Adipose tissue (tissue), 3 donors: ENCODE measurements around the gene XBP1. TPM values are rescaled to one million over a fixed set of nuclear protein-coding genes. Genes with fewer than 3 reads are reported as not detected.

Experiments used
- H3K27ac ChIP-seq: one replicate; pipeline ENCODE4 v1.5.1; 2013; ENCODE audit warnings: low read depth, low read length
- WGBS, 3 donors: extraction: QIAGEN DNeasy Blood & Tissue Kit; methylation state at CpG; one replicate each; pipeline ENCODE4 v1.1.7; 2013; 5-methylcytosine and 5-hydroxymethylcytosine counted together
- polyA plus RNA-seq, 3 donors: library from polyadenylated mRNA; stranded (reverse); fragments of 200-250 nt; gene quantifications; one replicate each; pipeline ENCODE4 v1.2.3, GENCODE V29; 2013
- donor health status: healthy with polysubstance abuse.
- donor health status: Bipolar disorder and iron deficiency.
- donor health status: healthy.

The XBP1 gene
- polyA plus RNA-seq, 3 donors: 79.1 to 733 (median 151) TPM

DNA sequence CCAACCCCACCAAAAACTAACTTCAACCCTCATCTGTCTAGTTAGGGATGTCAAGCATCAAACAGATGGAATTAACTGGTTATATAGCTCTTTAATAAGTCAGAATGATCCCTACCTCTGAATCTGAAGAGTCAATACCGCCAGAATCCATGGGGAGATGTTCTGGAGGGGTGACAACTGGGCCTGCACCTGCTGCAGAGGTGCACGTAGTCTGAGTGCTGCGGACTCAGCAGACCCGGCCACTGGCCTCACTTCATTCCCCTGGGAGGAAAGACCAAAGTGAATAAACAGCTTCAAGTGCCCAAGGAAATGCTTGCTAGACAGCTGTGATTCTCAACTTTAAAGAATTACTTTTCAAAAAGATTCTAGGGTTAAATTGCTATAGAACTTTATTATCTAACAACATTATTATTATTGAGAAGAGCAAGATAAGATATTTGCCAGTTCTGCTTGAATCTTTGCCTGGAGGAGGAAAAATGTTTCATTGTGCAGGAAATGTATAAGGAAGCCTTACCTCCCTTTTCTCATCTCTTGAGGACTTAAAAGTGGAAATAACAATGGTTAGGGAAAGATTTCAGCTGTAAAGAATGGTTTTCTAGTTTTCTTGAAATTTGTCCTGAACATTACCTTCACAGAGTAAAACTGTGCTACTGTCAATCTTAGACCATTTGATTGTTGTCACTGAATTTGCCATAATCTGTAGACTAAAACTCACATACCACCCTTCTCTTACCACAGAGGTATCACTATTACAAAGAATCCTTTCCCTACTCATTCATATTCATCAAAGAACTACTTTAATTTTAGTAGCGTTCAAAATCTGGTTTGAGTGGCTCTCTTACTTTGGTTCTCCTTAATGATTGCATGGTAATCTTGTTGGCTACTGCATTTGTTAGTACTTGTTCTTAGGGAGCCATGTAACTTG is 4.2 kb downstream of the XBP1 start:
- H3K27ac ChIP-seq: no peak overlapping the region
- 31 to 70% (median 65%) methylated on average over 5 of the region's 5 CpGs for WGBS, 3 donors

DNA sequence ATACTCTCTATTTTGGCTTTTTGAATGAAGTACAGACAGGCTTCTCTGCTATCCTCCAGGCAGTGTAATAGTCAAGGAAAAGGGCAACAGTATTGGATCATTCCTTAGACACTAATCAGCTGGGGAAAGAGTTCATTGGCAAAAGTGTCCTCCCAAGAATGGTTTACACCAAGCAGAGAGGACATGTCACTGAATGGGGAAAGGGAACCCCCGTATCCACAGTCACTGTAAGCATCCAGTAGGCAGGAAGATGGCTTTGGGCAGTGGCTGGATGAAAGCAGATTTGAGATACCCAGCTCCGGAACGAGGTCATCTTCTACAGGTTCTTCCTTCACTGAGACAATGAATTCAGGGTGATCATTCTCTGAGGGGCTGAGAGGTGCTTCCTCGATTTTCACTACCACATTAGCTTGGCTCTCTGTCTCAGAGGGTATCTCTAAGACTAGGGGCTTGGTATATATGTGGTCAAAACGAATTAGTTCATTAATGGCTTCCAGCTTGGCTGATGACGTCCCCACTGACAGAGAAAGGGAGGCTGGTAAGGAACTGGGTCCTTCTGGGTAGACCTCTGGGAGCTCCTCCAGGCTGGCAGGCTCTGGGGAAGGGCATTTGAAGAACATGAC is 5.2 kb downstream of the XBP1 start:
- no peak overlapping the region for H3K27ac ChIP-seq
- WGBS, 3 donors: 39 to 67% (median 66%) methylated on average over 6 of the region's 6 CpGs

DNA sequence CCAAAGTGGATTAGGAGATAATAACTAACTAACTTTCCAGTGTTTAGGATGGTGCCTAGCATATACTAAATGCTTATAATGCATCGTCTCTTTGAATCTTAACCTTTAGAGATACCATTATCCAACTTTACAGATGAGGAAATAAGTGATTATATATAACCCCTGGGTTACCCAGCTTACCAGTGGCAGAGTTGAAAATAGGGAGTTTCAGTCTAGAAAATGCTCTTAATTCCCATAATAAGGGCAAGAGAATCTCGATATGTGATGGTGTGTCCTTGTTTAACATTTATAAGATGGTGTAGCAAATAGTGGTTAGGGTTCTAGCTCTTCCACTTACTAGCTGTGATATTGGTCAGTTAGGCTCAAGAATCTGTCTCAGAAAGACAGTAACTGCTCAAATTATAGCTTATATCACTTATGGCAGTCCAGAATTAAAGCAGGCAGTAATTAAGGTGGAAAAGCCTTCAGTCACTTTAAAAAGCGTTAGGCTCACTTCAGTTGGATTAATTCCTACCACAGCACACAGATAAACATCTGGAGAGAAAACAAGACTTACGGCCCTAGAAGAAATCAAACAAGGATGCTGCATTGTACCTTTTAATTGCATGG is 6.3 kb downstream of the XBP1 start:
- H3K27ac ChIP-seq: no peak overlapping the region
- WGBS, 3 donors: 43 to 82% (median 77%) methylated on average over 4 of the region's 4 CpGs

DNA sequence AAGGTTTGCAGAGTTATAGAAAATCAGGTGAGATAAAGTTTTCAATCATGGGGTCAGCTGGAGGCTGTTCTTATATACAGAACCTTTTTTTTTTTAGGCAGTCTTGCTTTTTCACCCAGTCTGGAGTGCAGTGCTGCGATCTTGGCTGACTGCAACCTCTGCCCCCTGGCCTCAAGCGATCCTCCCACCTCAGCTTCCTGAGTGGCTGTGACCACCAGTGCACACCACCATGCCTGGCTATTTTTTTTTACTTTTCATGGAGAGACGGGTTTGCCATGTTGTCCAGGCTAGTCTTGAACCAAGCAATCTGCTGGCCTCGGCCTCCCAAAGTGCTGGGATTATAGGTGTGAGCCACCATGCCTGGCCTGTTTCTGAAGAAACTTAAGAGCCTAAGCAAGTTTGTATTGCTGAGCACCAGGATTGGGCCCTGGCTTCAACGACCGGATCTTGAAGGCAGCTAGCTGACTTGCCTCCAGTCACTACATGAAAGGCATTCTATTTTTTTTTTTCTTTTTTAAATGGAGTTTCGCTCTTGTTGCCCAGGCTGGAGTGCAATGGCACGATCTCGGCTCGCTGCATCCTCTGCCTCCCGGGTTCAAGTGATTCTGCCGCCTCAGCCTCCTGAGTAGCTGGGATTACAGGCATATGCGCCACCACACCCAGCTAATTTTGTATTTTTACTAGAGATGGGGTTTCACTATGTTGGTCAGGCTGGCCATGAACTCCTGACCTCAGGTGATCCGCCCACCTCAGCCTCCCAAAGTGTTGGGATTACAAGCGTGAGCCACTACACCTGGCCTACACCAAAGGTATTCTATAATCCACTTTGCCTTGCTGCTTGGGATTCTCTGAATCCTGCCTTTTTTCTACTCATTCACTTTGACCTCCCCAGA is 7.6 kb downstream of the XBP1 start:
- 43 to 82% (median 81%) methylated on average over 15 of the region's 15 CpGs for WGBS, 3 donors

DNA sequence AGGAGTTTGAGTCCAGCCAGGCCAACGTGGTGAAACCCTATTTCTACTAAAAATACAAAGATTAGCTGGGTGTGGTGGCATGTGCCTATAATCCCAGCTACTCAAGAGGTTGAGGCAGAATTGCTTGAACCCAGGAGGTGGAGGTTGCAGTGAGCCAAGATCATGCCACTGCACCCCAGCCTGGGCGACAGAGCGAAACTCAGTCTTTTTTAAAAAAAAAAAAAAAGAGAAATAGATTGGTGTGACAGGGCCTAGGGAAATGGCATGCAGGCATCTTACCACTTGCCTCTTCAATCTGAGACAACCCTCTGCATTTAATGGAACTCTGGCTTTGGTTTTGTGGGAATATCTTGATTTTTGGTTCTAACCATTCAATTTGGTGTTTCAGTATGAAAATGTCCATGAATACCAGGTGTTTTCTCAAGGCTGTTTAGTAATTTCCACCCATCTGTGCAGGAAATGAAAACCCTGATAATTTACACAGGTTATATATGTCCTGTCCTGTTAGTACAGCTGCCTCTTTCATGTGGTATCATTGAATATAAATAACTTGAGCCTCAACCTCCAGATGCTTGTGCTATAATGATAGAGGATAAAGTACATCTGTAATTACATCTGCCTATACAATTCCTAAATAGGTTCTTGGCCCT is 8.4 kb downstream of the XBP1 start:
- no peak overlapping the region for H3K27ac ChIP-seq
- WGBS, 3 donors: 26 to 62% (median 61%) methylated on average over 3 of the region's 3 CpGs

More for the DNA sequence above, 7.6 kb downstream of the XBP1 start:
- H3K27ac ChIP-seq: no peak overlapping the region

DNA sequence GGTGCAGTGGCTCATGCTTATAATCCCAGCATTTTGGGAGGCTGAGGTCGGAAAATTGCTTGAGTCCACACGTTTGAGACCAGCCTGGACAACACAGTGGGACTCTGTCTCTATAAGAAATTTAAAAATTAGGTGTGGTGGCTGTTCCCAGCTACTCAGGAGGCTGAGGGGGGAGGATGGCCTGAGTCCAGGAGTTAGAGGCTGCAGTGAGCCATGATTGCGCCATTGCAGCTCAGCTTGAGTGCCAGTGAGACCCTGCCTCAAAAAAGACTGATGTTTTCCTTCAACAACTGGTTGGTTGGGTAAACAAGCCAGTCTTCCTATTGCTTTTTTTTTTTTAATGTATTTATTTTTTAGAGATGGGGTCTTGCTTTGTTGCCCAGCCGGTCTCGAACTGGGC is 9.2 kb downstream of the XBP1 start:
- WGBS, 3 donors: 82 to 96% (median 96%) methylated on average over 5 of the region's 5 CpGs

DNA sequence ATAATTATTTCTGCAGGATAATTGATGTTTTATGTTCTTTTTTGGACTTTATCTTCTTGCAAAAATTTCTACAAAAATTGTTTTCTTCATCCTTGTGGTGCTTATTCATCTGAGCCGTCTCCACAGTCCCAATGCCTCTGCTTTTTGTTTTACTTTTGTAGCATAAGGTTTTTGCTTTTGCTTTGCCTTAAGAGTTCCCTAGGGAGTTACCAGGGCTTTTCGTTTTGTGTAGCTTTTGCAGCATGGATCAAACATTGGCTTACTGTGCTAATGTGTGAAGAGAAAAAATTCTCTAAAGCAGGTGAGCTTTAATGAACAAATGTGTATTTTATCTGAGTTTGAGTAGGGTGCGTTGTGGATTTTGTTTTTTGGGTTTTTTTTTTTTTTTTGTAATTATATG is 11.8 kb downstream of the XBP1 start:
- H3K27ac ChIP-seq: no peak overlapping the region
- WGBS, 3 donors: 55 to 69% (median 66%) methylated on average over 3 of the region's 3 CpGs

More for the DNA sequence above, 9.2 kb downstream of the XBP1 start:
- no peak overlapping the region for H3K27ac ChIP-seq

DNA sequence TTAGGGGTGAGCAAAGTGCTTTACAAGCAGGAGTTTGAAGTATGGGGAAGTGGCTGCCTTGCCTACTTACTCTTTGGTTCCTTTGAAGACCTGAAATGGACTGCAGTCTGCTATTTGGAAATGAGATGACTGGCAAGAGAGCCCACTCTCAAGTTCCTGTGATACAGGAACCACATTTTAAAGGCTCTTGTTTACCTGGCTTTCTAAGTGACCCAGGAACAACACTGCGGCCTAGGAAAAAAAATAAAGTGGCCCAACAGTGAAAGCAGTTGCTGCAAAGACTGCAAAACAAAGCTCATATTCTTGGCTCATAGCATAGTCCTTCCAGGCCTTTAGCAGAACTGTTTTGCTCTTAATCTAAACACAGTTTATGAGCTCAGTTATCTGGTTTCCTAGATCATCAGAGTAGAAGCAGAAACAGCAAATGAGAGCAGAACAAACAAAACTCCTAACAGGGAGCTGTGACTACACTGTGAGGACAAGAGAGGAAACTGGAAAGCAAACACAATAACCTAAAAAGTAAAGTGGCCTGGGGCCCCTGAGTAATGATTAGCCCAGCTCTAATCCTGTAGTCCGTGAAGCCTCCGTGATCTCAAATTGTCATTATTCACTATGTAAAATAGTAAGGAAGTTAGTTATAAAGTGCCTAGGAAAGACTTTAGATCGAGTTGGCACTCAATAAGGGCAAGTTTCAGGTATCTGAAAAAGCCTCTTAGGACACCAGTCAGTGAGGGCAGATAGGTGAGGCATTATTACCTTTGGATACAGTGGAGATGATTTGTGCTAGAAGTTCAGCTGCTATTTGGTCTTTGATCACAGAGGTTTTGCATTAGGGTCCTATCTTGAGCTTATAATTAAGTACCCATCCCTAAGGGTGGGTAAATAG is 16.3 kb downstream of the XBP1 start:
- H3K27ac ChIP-seq: no peak overlapping the region
- WGBS, 3 donors: 37 to 85% (median 71%) methylated on average over 4 of the region's 4 CpGs

DNA sequence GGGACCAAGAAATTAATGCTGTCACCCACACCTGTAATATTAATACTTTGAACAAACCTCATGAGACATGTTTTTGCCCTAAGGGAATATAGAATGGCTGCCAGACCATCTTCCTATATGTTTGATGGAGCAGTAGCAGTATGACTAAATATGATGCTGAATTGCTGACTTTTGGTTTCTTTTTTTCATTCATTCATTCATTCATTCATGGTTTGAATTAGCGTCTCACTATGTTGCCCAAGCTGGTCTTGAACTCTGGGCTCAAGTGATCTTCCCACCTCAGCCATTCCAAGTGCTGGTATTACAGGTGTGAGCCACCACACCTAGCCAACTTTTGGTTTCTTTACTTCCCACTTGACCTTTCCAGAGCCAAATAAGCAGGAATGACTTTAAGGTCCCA is 20.1 kb downstream of the XBP1 start:
- no peak overlapping the region for H3K27ac ChIP-seq
- WGBS, 3 donors: 92 to 100% (median 98%) methylated on average over 1 of the region's 1 CpG

DNA sequence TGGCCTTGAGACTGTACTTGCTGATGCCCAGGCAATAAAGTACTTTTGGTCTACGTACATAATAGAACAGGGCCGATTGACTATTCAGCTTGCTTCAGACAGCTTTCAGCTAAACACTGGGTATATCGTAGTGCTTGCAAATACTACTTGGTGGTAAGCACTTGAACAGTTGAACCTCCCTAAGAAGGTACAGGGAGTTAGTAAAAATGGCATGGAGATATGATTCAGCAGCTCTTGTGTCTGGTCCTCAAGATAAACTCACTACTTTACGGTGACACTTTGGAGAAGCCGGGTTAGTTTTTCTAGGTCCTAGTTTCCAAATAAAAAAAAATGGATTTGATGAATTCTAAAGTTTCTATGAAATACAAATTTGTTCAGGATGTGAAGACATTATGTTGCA is 20.5 kb downstream of the XBP1 start:
- WGBS, 3 donors: 63 to 92% (median 88%) methylated on average over 5 of the region's 5 CpGs
- H3K27ac ChIP-seq: no peak overlapping the region

DNA sequence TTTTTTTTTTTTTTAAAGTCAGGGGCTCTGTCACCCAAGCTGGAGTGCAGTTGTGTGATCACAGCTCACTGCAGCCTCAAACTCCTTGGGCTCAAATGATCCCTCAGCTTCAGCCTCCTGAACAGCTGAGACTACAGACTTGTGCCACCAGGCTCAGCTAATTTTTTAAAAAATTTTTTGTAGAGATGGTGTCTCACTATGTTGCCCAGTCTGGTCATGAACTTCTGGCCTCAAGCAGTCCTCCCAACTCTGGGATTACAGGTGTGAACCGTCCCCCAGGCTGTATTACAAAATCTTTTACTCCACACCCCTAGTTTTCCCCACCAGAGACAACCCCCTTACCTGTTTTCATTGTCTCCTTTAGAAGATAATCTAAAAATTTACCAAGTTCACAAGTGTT is 26.0 kb downstream of the XBP1 start:
- no peak overlapping the region for H3K27ac ChIP-seq
- WGBS, 3 donors: 75 to 85% (median 82%) methylated on average over 1 of the region's 1 CpG

DNA sequence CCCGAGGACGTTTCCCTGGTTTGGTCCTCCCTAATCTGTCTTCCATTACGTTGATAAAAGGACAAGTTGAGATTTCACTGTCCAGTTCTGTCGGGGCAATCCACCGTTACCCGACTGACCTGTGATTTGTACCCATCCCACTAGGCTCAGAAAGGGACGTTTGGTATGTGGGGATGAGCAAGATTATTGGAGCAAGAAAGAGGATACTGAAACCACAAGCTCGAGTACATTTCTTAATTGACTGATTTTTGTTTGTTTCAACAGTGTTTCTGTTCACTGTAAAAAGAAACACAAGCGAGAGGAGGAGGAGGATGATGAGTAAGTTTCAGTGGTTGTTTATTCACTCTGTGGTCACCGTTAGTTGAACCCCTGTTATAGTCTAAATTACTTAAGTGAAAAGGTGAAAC is 26.9 kb downstream of the XBP1 start:
- no peak overlapping the region for H3K27ac ChIP-seq
- WGBS, 3 donors: 1% methylated on average over 10 of the region's 10 CpGs

DNA sequence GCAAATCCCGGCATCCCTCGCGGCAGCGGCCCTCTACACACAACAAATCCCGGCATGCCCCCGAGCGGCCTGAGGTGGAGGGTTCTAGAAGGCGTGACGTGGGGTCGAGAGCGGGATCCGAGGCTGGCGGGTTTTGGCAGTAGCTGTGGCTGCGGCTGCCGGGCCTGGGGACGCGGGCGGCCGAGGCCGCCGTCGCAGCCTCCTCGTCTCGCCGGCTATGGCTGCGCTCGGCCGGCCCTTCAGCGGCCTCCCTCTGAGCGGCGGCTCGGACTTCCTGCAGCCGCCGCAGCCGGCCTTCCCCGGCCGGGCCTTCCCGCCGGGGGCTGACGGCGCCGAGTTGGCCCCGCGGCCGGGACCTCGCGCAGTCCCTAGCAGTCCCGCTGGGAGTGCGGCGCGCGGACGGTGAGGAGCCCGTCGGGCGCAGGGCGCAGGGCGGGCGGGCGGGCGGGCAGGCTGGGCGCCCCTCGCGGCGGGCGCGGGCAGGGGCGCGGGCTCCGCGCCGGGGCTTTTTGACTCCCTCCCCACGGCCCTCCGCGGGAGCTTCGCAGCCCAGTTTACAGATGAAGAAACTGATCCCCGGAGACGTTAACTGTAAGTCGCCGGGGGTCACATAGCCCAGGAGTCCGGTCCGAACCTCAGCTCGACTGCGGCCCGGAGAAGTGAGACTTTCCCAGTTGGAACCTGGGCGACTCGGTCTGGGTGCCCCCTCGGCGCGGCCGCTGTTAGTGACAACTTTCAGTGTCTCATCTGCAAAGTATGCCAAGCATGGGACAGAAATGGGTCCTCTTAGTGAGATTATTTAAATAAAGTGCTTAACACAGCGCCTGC is 27.5 kb downstream of the XBP1 start, which contains the start of gene CCDC117:
CCDC117 (plus strand) TSS at position 63 of the 828 bp plus-strand sequence; CDS start at position 218, 155 bp downstream.
- WGBS, 3 donors: 0% methylated on average over 67 to 92 of the region's 92 CpGs
- peak within 1 kb of the TSS; percentile 28 for H3K27ac ChIP-seq

DNA sequence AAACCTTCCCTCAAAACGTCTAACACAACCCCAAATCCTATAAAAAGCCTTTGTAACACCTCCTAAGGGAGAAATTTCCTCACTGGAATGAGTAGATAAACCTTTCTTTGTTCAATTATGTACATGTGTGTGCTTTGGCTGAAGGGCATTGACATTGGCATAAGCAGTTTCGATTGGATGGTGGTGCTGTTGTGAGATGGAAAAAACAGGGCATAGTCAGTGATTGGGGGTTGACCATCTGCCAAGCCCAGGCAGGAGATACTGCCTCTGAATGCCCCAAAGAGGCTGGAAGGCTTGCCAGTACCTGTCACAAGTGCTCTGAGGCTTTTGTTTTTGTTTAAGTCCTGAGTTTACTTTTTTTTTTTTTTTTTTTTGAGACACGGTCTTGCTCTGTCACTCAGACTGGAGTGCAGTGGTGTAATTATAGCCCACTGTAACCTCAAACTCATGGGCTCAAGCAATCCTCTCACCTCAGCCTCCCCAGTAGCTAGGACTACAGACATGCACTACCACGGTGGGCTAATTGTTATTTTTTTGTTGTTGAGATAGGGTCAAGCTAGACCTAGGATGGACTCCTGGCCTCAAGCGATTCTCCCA is 29.1 kb downstream of the XBP1 start:
- 63 to 84% (median 75%) methylated on average over 5 of the region's 5 CpGs for WGBS, 3 donors

DNA sequence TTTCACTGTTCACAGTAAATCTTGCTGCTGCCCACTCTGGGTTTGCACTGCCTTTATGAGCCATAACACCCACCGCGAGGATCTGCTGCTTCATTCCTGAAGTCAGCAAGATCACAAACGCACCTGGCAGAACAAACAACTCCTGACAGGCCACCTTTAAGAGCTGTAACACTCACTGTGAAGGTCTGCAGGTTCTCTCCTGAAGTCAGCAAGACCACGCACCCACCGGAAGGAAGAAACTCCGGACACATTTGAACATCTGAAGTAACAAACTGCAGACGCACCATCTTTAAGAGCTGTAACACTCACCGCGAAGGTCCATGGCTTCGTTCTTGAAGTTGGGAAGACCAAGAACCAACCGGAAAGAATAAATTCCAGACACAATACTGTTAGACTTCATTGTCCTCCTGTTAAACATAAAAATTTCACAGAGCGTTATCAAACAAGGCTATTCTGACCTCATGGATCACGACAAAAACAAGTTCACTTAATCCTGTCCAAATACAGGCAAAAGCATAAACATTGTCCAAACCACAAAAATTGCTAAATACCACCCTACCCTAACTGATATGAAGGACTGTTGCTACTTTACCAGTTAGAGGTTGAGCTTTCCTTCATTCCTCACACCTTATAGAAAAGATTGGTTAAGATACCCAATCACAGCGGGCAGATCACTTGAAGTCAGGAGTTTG is 30.8 kb downstream of the XBP1 start:
- 86 to 92% (median 88%) methylated on average over 14 of the region's 14 CpGs for WGBS, 3 donors
- H3K27ac ChIP-seq: no peak overlapping the region

More for the DNA sequence above, 29.1 kb downstream of the XBP1 start:
- no peak overlapping the region for H3K27ac ChIP-seq
